Measurements from ENCODE around the gene RAB11FIP2. TPM values are rescaled to one million over a fixed set of nuclear protein-coding genes. Genes with fewer than 3 reads are reported as not detected.
A peak's percentile ranks its signal among the peaks of the same experiment; 100 is the strongest.

Gene RAB11FIP2
- total and polyA plus RNA-seq, 2 donors, result 6.4 to 17.7 TPM

- Histone ChIP-seq H3K4me3 (ENCODE audit: low read length in 2 of 2) (no peak overlapping the region), H3K36me3 (ENCODE audit: control insufficient read depth in 2 of 2, insufficient read depth in 2 of 2, low read length in 1 of 2) (peaks cover 2 to 3% of the 10 kb centered on the region in 2 donors), H3K27me3 (ENCODE audit: control insufficient read depth in 2 of 2, insufficient read depth in 1 of 2, low read length in 1 of 2) (no peaks in the 10 kb centered on the region), H3K27ac (ENCODE audit: low read depth in 1 of 2, low read length in 1 of 2) (no peak overlapping the region), H3K9me3 (ENCODE audit: control insufficient read depth in 2 of 2, insufficient read depth in 1 of 2, low read length in 1 of 2) (no peaks in the 10 kb centered on the region), H3K4me1 (ENCODE audit: control insufficient read depth in 2 of 2, insufficient read depth in 2 of 2, low read length in 2 of 2) (peaks cover 0 to 8% of the 10 kb centered on the region in 2 donors)
- no peak for DNase-seq (ENCODE audit: low read depth in 6 of 9, low spot score in 9 of 9)
- 96% methylated on average over 1 of the region's 1 CpG for WGBS
Measured at GRCh38 chr10:117997673-117998072, 49.1 kb downstream of the RAB11FIP2 start.

DNA sequence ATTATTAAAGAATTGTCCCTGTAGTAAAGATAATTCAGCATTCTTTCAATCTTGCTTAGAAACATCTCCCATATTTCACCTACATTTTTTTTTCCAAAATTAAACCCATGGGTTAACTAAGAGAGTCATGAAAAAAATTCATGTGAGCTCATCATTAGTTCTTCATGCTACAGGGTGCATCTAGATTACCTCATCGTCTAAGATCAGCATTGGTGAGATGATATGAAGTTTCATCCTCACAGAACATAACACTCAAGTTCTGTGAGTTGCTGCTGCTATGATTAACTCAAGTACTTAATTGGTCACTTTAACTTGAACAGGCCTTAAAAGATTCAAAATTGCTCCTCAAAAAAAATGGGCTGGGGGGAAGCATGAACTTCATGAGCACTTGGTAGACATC lies 50.0 kb downstream of the RAB11FIP2 start:
- WGBS, result 97% methylated on average over 1 of the region's 1 CpG
- H3K36me3 ChIP-seq (ENCODE audit: control insufficient read depth in 2 of 2, insufficient read depth in 2 of 2, low read length in 1 of 2), result no peaks in the 10 kb centered on the region

DNA sequence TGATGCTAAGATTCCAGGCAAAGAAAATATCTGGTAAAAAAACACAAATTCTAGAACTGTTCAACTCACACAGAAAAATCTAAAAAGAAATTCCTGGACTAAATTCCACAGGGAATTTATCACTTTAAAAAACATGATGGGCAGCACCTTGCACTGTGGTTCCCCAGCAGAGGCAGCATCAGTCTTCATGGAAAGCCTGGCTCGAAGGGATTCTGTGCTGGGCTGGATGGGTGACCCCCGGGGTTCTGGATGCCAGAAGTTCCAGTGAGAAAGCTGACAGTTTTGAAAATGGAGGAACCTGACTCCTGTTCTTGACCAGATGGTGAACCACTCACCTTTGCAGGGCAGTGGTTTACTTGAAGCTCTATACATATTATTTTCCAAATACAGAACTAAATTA lies 52.0 kb downstream of the RAB11FIP2 start:
- Histone ChIP-seq H3K9me3 (ENCODE audit: control insufficient read depth in 2 of 2, insufficient read depth in 1 of 2, low read length in 1 of 2) (no peaks in the 10 kb centered on the region), H3K27ac (ENCODE audit: low read depth in 1 of 2, low read length in 1 of 2) (no peak overlapping the region), H3K4me1 (ENCODE audit: control insufficient read depth in 2 of 2, insufficient read depth in 2 of 2, low read length in 2 of 2) (peaks cover 0 to 8% of the 10 kb centered on the region in 2 donors), H3K27me3 (ENCODE audit: control insufficient read depth in 2 of 2, insufficient read depth in 1 of 2, low read length in 1 of 2) (no peaks in the 10 kb centered on the region), H3K36me3 (ENCODE audit: control insufficient read depth in 2 of 2, insufficient read depth in 2 of 2, low read length in 1 of 2) (no peaks in the 10 kb centered on the region), H3K4me3 (ENCODE audit: low read length in 2 of 2) (no peak overlapping the region)
- DNase-seq (ENCODE audit: low read depth in 6 of 9, low spot score in 9 of 9), result no peak
- 99% methylated on average over 2 of the region's 2 CpGs for WGBS

More for the DNA sequence above, 50.0 kb downstream of the RAB11FIP2 start:
- Histone ChIP-seq H3K4me3 (ENCODE audit: low read length in 2 of 2) (no peak overlapping the region), H3K4me1 (ENCODE audit: control insufficient read depth in 2 of 2, insufficient read depth in 2 of 2, low read length in 2 of 2) (peaks cover 0 to 8% of the 10 kb centered on the region in 2 donors), H3K9me3 (ENCODE audit: control insufficient read depth in 2 of 2, insufficient read depth in 1 of 2, low read length in 1 of 2) (no peaks in the 10 kb centered on the region), H3K27me3 (ENCODE audit: control insufficient read depth in 2 of 2, insufficient read depth in 1 of 2, low read length in 1 of 2) (no peaks in the 10 kb centered on the region), H3K27ac (ENCODE audit: low read depth in 1 of 2, low read length in 1 of 2) (no peak overlapping the region)
- no peak for DNase-seq (ENCODE audit: low read depth in 6 of 9, low spot score in 9 of 9)

GRCh38 chr10:117993166-117993565 lies 53.6 kb downstream of the RAB11FIP2 start:
- no peaks in the 10 kb centered on the region for H3K9me3 ChIP-seq (ENCODE audit: control insufficient read depth in 2 of 2, insufficient read depth in 1 of 2, low read length in 1 of 2)
- peak in 1 of 9 donors; percentile 1 for DNase-seq (ENCODE audit: low read depth in 6 of 9, low spot score in 9 of 9)
- no peaks in the 10 kb centered on the region for H3K27me3 ChIP-seq (ENCODE audit: control insufficient read depth in 2 of 2, insufficient read depth in 1 of 2, low read length in 1 of 2)
- H3K4me3 ChIP-seq (ENCODE audit: low read length in 2 of 2), result no peak overlapping the region
- H3K27ac ChIP-seq (ENCODE audit: low read depth in 1 of 2, low read length in 1 of 2), result no peak overlapping the region
- 86% methylated on average over 4 of the region's 4 CpGs for WGBS
- H3K4me1 ChIP-seq (ENCODE audit: control insufficient read depth in 2 of 2, insufficient read depth in 2 of 2, low read length in 2 of 2), result peaks cover 0 to 8% of the 10 kb centered on the region in 2 donors
- no peaks in the 10 kb centered on the region for H3K36me3 ChIP-seq (ENCODE audit: control insufficient read depth in 2 of 2, insufficient read depth in 2 of 2, low read length in 1 of 2)

DNA sequence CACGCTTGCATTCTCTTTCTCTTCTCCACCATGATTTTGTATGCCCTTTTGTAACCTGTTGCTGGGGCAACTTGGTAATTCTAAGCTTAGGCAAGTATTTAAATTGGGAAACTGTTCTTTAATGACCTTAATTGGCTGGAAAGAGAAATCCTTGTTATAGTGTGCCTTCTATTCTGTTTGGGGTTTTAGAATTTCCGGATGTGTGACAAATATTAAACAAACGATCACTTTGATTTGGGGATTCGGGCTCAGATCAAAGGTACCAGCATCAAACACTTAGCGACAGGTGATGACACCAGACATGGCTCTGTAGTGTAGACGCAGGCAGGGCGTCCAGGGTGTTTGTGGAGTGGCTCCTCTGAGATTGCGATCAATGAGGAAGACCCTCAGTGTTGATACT lies 55.0 kb downstream of the RAB11FIP2 start:
- Histone ChIP-seq H3K27ac (ENCODE audit: low read depth in 1 of 2, low read length in 1 of 2) (no peak overlapping the region), H3K27me3 (ENCODE audit: control insufficient read depth in 2 of 2, insufficient read depth in 1 of 2, low read length in 1 of 2) (no peaks in the 10 kb centered on the region), H3K36me3 (ENCODE audit: control insufficient read depth in 2 of 2, insufficient read depth in 2 of 2, low read length in 1 of 2) (no peaks in the 10 kb centered on the region), H3K4me1 (ENCODE audit: control insufficient read depth in 2 of 2, insufficient read depth in 2 of 2, low read length in 2 of 2) (peaks cover 0 to 8% of the 10 kb centered on the region in 2 donors), H3K9me3 (ENCODE audit: control insufficient read depth in 2 of 2, insufficient read depth in 1 of 2, low read length in 1 of 2) (no peaks in the 10 kb centered on the region), H3K4me3 (ENCODE audit: low read length in 2 of 2) (no peak overlapping the region)
- WGBS, result 96% methylated on average over 8 of the region's 8 CpGs
- DNase-seq (ENCODE audit: low read depth in 6 of 9, low spot score in 9 of 9), result no peak

DNA sequence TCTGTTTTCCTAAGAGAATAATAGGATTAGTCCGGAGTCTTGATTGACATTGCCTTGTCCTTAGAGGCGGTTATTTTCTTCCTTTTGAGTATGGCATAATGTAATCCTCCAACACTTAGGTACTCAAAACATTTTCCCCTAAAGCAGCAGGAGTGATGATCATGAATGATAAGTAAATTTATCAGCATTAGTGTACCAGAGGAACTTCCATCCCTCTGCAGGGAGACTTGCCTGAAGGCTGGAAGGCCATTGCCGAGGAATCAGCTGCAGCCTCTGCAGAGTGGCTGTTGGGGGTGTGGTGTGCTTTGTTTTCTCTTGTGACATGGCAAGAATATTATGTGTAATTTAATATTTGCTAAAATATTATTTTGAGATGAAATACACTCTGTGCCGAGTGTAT lies 56.8 kb downstream of the RAB11FIP2 start:
- no peaks in the 10 kb centered on the region for H3K27me3 ChIP-seq (ENCODE audit: control insufficient read depth in 2 of 2, insufficient read depth in 1 of 2, low read length in 1 of 2)
- WGBS, result 96% methylated on average over 4 of the region's 4 CpGs
- DNase-seq (ENCODE audit: low read depth in 6 of 9, low spot score in 9 of 9), result no peak

GRCh38 chr10:117988814-117989213 lies 57.9 kb downstream of the RAB11FIP2 start:
- H3K4me3 ChIP-seq (ENCODE audit: low read length in 2 of 2), result no peak overlapping the region
- WGBS, result 64% methylated on average over 3 of the region's 3 CpGs
- peaks cover 0 to 8% of the 10 kb centered on the region in 2 donors for H3K4me1 ChIP-seq (ENCODE audit: control insufficient read depth in 2 of 2, insufficient read depth in 2 of 2, low read length in 2 of 2)
- no peaks in the 10 kb centered on the region for H3K9me3 ChIP-seq (ENCODE audit: control insufficient read depth in 2 of 2, insufficient read depth in 1 of 2, low read length in 1 of 2)
- no peak for DNase-seq (ENCODE audit: low read depth in 6 of 9, low spot score in 9 of 9)
- no peaks in the 10 kb centered on the region for H3K27me3 ChIP-seq (ENCODE audit: control insufficient read depth in 2 of 2, insufficient read depth in 1 of 2, low read length in 1 of 2)
- H3K27ac ChIP-seq (ENCODE audit: low read depth in 1 of 2, low read length in 1 of 2), result no peak overlapping the region
- H3K36me3 ChIP-seq (ENCODE audit: control insufficient read depth in 2 of 2, insufficient read depth in 2 of 2, low read length in 1 of 2), result no peaks in the 10 kb centered on the region

More for the DNA sequence above, 56.8 kb downstream of the RAB11FIP2 start:
- Histone ChIP-seq H3K4me1 (ENCODE audit: control insufficient read depth in 2 of 2, insufficient read depth in 2 of 2, low read length in 2 of 2) (peaks cover 0 to 8% of the 10 kb centered on the region in 2 donors), H3K9me3 (ENCODE audit: control insufficient read depth in 2 of 2, insufficient read depth in 1 of 2, low read length in 1 of 2) (no peaks in the 10 kb centered on the region), H3K36me3 (ENCODE audit: control insufficient read depth in 2 of 2, insufficient read depth in 2 of 2, low read length in 1 of 2) (no peaks in the 10 kb centered on the region), H3K4me3 (ENCODE audit: low read length in 2 of 2) (no peak overlapping the region), H3K27ac (ENCODE audit: low read depth in 1 of 2, low read length in 1 of 2) (no peak overlapping the region)

DNA sequence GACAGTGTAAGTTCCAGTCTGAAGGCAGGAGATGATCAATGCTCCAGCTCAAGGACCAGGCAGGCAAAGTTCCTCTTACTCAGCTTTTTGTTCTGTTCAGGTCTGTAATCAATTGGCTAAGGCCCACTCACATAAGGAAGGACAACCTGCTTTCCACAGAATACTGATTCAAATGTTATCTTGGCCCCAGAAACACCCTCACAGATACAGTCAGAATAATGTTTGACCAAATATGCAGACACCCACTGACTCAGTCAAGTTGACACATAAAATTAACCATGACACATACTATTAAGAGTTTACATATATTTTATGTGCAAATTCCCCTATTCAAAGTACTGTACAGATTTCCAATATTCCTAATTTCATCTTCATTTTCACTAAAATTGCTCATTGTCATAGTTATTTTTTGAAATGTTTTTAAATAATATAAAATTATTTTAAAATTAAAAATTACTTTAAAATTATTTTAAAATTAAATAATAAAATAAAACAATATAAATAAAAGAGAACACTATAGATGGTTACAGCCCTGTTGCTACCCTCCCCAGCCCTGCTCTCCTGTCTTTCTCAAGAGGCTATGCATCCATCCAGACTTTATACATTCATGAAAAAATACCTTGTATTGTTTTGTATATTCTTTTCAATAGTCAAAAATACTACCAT lies 59.4 kb downstream of the RAB11FIP2 start:
- H3K27ac ChIP-seq (ENCODE audit: low read depth in 1 of 2, low read length in 1 of 2), result no peak overlapping the region
- H3K36me3 ChIP-seq (ENCODE audit: control insufficient read depth in 2 of 2, insufficient read depth in 2 of 2, low read length in 1 of 2), result no peaks in the 10 kb centered on the region
- H3K4me3 ChIP-seq (ENCODE audit: low read length in 2 of 2), result no peak overlapping the region
- no peaks in the 10 kb centered on the region for H3K27me3 ChIP-seq (ENCODE audit: control insufficient read depth in 2 of 2, insufficient read depth in 1 of 2, low read length in 1 of 2)
- no peaks in the 10 kb centered on the region for H3K9me3 ChIP-seq (ENCODE audit: control insufficient read depth in 2 of 2, insufficient read depth in 1 of 2, low read length in 1 of 2)
- H3K4me1 ChIP-seq (ENCODE audit: control insufficient read depth in 2 of 2, insufficient read depth in 2 of 2, low read length in 2 of 2), result no peaks in the 10 kb centered on the region
- DNase-seq (ENCODE audit: low read depth in 6 of 9, low spot score in 9 of 9), result no peak

DNA sequence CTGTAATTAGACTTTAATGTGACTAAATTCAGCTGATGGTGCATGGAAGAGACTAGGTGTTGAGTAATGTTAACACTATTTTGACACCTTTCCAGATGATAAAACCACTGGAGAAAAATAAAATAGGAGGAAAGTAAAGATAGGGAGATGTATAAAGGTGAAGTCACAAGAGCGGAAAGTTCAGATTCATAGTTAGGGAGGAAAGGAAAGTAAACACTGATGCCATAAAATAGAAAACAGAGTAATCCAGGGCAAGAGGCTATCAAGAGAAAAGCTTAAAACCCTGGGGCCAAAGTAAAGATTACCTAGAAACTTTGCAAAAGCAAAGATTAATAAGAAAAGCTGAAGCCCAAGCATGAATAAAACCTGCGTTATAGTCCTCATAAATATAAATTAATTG lies 62.8 kb downstream of the RAB11FIP2 start:
- no peak overlapping the region for H3K4me3 ChIP-seq (ENCODE audit: low read length in 2 of 2)
- no peak for DNase-seq (ENCODE audit: low read depth in 6 of 9, low spot score in 9 of 9)
- H3K27ac ChIP-seq (ENCODE audit: low read depth in 1 of 2, low read length in 1 of 2), result no peak overlapping the region
- H3K4me1 ChIP-seq (ENCODE audit: control insufficient read depth in 2 of 2, insufficient read depth in 2 of 2, low read length in 2 of 2), result no peaks in the 10 kb centered on the region
- no peaks in the 10 kb centered on the region for H3K27me3 ChIP-seq (ENCODE audit: control insufficient read depth in 2 of 2, insufficient read depth in 1 of 2, low read length in 1 of 2)
- WGBS, result 98% methylated on average over 2 of the region's 2 CpGs
- H3K9me3 ChIP-seq (ENCODE audit: control insufficient read depth in 2 of 2, insufficient read depth in 1 of 2, low read length in 1 of 2), result no peaks in the 10 kb centered on the region
- H3K36me3 ChIP-seq (ENCODE audit: control insufficient read depth in 2 of 2, insufficient read depth in 2 of 2, low read length in 1 of 2), result no peaks in the 10 kb centered on the region

Measured in thymus (tissue), 11 donors.